Measurements from ENCODE around the gene TMEM51.

DNA sequence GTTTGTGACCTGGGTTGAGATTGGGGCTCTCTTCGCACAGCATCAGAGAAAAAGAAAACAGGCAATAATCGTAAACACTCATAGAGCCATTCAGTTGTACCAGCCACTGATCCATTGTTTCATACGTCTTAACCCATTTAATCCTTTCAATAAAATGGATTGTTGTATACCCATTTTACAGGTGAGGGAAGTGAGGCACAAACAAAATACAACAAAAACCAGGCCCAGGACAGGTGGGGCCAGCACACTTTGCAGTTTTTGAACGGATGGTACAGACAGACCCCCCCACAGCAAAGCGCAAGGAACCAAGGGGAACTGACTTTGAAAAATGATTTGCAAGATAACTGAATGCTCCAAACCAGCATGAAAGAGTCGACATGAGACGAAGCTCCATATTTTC lies 89.2 kb downstream of the TMEM51 start:
- TF ChIP-seq CREM (IDR thresholded peaks at IDR 0.05; ENCODE audit: low read depth) (no peak), POLR2AphosphoS5 (IDR thresholded peaks at IDR 0.05; ENCODE audit: low read length) (no peak), KDM1A (IDR thresholded peaks at IDR 0.05; ENCODE audit: borderline replicate concordance) (no peak)
- TF ChIP-seq, protein P1, sequence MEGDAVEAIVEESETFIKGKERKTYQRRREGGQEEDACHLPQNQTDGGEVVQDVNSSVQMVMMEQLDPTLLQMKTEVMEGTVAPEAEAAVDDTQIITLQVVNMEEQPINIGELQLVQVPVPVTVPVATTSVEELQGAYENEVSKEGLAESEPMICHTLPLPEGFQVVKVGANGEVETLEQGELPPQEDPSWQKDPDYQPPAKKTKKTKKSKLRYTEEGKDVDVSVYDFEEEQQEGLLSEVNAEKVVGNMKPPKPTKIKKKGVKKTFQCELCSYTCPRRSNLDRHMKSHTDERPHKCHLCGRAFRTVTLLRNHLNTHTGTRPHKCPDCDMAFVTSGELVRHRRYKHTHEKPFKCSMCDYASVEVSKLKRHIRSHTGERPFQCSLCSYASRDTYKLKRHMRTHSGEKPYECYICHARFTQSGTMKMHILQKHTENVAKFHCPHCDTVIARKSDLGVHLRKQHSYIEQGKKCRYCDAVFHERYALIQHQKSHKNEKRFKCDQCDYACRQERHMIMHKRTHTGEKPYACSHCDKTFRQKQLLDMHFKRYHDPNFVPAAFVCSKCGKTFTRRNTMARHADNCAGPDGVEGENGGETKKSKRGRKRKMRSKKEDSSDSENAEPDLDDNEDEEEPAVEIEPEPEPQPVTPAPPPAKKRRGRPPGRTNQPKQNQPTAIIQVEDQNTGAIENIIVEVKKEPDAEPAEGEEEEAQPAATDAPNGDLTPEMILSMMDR (IDR thresholded peaks at IDR 0.05 in 2 of 3, conservative IDR thresholded peaks at IDR 0.05 in 1 of 3; ENCODE audit: control insufficient read depth in 2 of 3, extremely low read depth in 1 of 3, insufficient read depth in 1 of 3, low read depth in 3 of 3, low read length in 3 of 3) = no peak

Measured in GM12878 (cell line).